ENCODE measurements around the gene FIGN.

- TF ChIP-seq EZH2 (IDR thresholded peaks at IDR 0.05; ENCODE audit: borderline replicate concordance, low read length) = no peak
- no peak for TF ChIP-seq CTCF (IDR thresholded peaks at IDR 0.05; ENCODE audit: low read length)
Measured at GRCh38 chr2:163703386-163703785, 32.4 kb downstream of the FIGN start.
